SK-N-SH treated with all-trans-retinoic acid at 6 μM for 48 hours (cell line): ENCODE results near the gene GRK2.

Experiments used
- ATAC-seq: fragments of 200-7000 bp; cut with Tn5 transposase; 3 replicates; pipeline ENCODE4 v1.9.1; 2020; ENCODE audit warnings: mild to moderate bottlenecking, moderate library complexity
- ARNTL ChIP-seq: fragments of 450-650 bp; formaldehyde crosslinking; IDR thresholded peaks from 2 replicates; pipeline ENCODE4 v1.5.0; 2020; ENCODE audit warnings: low read depth, mild to moderate bottlenecking, moderate library complexity, borderline replicate concordance
- BACH2 ChIP-seq: fragments of 250-450 bp; sonication (Bioruptor Pico); IDR thresholded peaks from 2 replicates; pipeline ENCODE4 v1.9.0; 2021; ENCODE audit warnings: mild to moderate bottlenecking, borderline replicate concordance
- CREB5 ChIP-seq: fragments of 250-450 bp; sonication (Bioruptor Pico); IDR thresholded peaks from 2 replicates; pipeline ENCODE4 v1.5.1; 2020; ENCODE audit warnings: low read depth, mild to moderate bottlenecking, moderate library complexity
- CSDC2 ChIP-seq: fragments of 250-450 bp; sonication (Bioruptor Pico); IDR thresholded peaks from 2 replicates; pipeline ENCODE4 v1.5.0; 2020; ENCODE audit warnings: mild to moderate bottlenecking, moderate library complexity
- CSRNP3 ChIP-seq: fragments of 250-450 bp; sonication (Bioruptor Pico); IDR thresholded peaks from 2 replicates; pipeline ENCODE4 v1.5.1; 2021; ENCODE audit warnings: mild to moderate bottlenecking, moderate library complexity
- ESRRG ChIP-seq: fragments of 250-450 bp; sonication (Bioruptor Pico); IDR thresholded peaks from 2 replicates; pipeline ENCODE4 v1.6.1; 2021; ENCODE audit warnings: mild to moderate bottlenecking
- GLIS3 ChIP-seq: fragments of 250-450 bp; sonication (Bioruptor Pico); IDR thresholded peaks from 2 replicates; pipeline ENCODE4 v1.5.0; 2020; ENCODE audit warnings: mild to moderate bottlenecking, moderate library complexity
- OSR1 ChIP-seq: fragments of 250-450 bp; sonication (Bioruptor Pico); IDR thresholded peaks from 2 replicates; pipeline ENCODE4 v1.8.0; 2022; ENCODE audit warnings: moderate library complexity, mild to moderate bottlenecking, inconsistent platforms
- POU6F1 ChIP-seq: fragments of 250-450 bp; sonication (Bioruptor Pico); IDR thresholded peaks from 2 replicates; pipeline ENCODE4 v1.8.0; 2021; ENCODE audit warnings: low read depth, mild to moderate bottlenecking, moderate library complexity, borderline replicate concordance
- PPARA ChIP-seq: fragments of 250-450 bp; sonication (Bioruptor Pico); IDR thresholded peaks from 2 replicates; pipeline ENCODE4 v1.5.0; 2020; ENCODE audit warnings: mild to moderate bottlenecking, borderline replicate concordance
- RARB ChIP-seq: fragments of 250-450 bp; sonication (Bioruptor Pico); IDR thresholded peaks from 2 replicates; pipeline ENCODE4 v1.8.0; 2021; ENCODE audit warnings: mild to moderate bottlenecking, moderate library complexity
- SNAI2 ChIP-seq: fragments of 250-450 bp; sonication (Bioruptor Pico); IDR thresholded peaks from 2 replicates; pipeline ENCODE4 v1.5.0; 2020; ENCODE audit warnings: mild to moderate bottlenecking, moderate library complexity
- TCF4 ChIP-seq: fragments of 250-450 bp; sonication (Bioruptor Pico); IDR thresholded peaks from 2 replicates; pipeline ENCODE4 v1.8.0; 2021; ENCODE audit warnings: mild to moderate bottlenecking, moderate library complexity, borderline replicate concordance
- TSHZ2 ChIP-seq: fragments of 250-450 bp; sonication (Bioruptor Pico); IDR thresholded peaks from 2 replicates; pipeline ENCODE4 v1.5.0; 2020; ENCODE audit warnings: mild to moderate bottlenecking, moderate library complexity
- ZC3H10 ChIP-seq: fragments of 250-450 bp; sonication (Bioruptor Pico); IDR thresholded peaks from 2 replicates; pipeline ENCODE4 v1.5.1; 2021; ENCODE audit warnings: mild to moderate bottlenecking, moderate library complexity
- ZFP3 ChIP-seq: fragments of 250-450 bp; sonication (Bioruptor Pico); IDR thresholded peaks from 2 replicates; pipeline ENCODE4 v1.5.0; 2020; ENCODE audit warnings: mild to moderate bottlenecking, moderate library complexity
- ZNF565 ChIP-seq: fragments of 450-650 bp; formaldehyde crosslinking; conservative IDR thresholded peaks from 2 replicates; pipeline ENCODE4 v1.5.0; 2020; ENCODE audit warnings: low read depth, mild to moderate bottlenecking, moderate library complexity

GRK2 gene

GRCh38 chr11:67268962-67269268 lies 2.6 kb downstream of the GRK2 start (continued):
- TF ChIP-seq POU6F1 (CRISPR knock-in tag), result no peak

GRCh38 chr11:67269401-67270255 lies 3.4 kb downstream of the GRK2 start:
- ATAC-seq, result no peak
- TF ChIP-seq CREB5 (CRISPR knock-in tag) (no peak), ZC3H10 (no peak), ZFP3 (CRISPR knock-in tag) (no peak), PPARA (CRISPR knock-in tag) (no peak), CSRNP3 (CRISPR knock-in tag) (no peak), TSHZ2 (CRISPR knock-in tag) (no peak), BACH2 (CRISPR knock-in tag) (no peak), POU6F1 (CRISPR knock-in tag) (no peak), CSDC2 (CRISPR knock-in tag) (no peak), TCF4 (CRISPR knock-in tag) (no peak), OSR1 (CRISPR knock-in tag) (no peak), ZNF565 (CRISPR knock-in tag) (no peak), RARB (CRISPR knock-in tag) (no peak), ESRRG (no peak)

- TF ChIP-seq ARNTL (CRISPR knock-in tag) (no peak), SNAI2 (no peak)
- TF ChIP-seq, all 23 proteins: peak for 0
- no peak for ATAC-seq
Observed at GRCh38 chr11:67270256-67271204, 4.3 kb downstream of the GRK2 start.

- ATAC-seq, result no peak
- no peak for TF ChIP-seq GLIS3 (CRISPR knock-in tag)
- TF ChIP-seq, all 23 proteins: peak for 0
Observed at GRCh38 chr11:67271205-67271540, 4.9 kb downstream of the GRK2 start.
